CD4-positive, alpha-beta T cell (primary cell): ENCODE data around the gene HEATR9. TPM values are rescaled to one million over a fixed set of nuclear protein-coding genes. Genes with fewer than 3 reads are reported as not detected.
A peak's percentile ranks its signal among the peaks of the same experiment; 100 is the strongest.

Source experiments
- ATAC-seq: fragments of 200-7000 bp; cut with Tn5 transposase; one replicate; pipeline ENCODE4 v1.10.0; 2022; ENCODE audit warnings: mild to moderate bottlenecking; ENCODE audit not compliant: poor library complexity
- CTCF ChIA-PET: fragments of 350-600 bp; sonication (Branson Sonifier 250); formaldehyde crosslinking; loops from one replicate; lab custom pipeline; 2021; ENCODE audit warnings: antibody characterized with exemption, inconsistent platforms; lab: Charles Lee
- POLR2A ChIA-PET: fragments of 350-600 bp; sonication (Branson Sonifier 250); formaldehyde crosslinking; loops from one replicate; lab custom pipeline; 2021; ENCODE audit warnings: antibody characterized with exemption, inconsistent platforms; lab: Charles Lee
- DNase-seq, 14 experiments: peaks; one replicate each; pipeline ENCODE4 v3.0.0-alpha.2; 2013 to 2020; ENCODE audit warnings: mixed read lengths in 2 of 14
- H3K27ac ChIP-seq, 2 donors: one replicate each; pipeline versions ENCODE4 v1.5.1 to v1.7.0; 2013; ENCODE audit warnings: low read length in 2 of 2, low read depth in 1 of 2, mild to moderate bottlenecking in 1 of 2
- H3K27me3 ChIP-seq, 2 experiments: 1 replicate in 1 of 2; 2 replicates in 1 of 2; pipeline versions ENCODE4 v1.6.1 to v1.7.0; 2013; ENCODE audit warnings: low read length in 2 of 2, control low read depth in 1 of 2, mild to moderate bottlenecking in 1 of 2, moderate library complexity in 1 of 2; ENCODE audit not compliant: insufficient read depth in 2 of 2, control insufficient read depth in 1 of 2
- H3K36me3 ChIP-seq: one replicate; pipeline ENCODE4 v1.6.1; 2013; ENCODE audit warnings: low read length, control low read depth; ENCODE audit not compliant: insufficient read depth
- H3K4me1 ChIP-seq: one replicate; pipeline ENCODE4 v1.6.1; 2013; ENCODE audit warnings: low read length, control low read depth; ENCODE audit not compliant: insufficient read depth
- H3K4me3 ChIP-seq: one replicate; pipeline ENCODE4 v1.5.1; 2013; ENCODE audit warnings: mild to moderate bottlenecking, low read length, moderate library complexity
- H3K9me3 ChIP-seq, 2 experiments: 1 replicate in 1 of 2; 2 replicates in 1 of 2; pipeline versions ENCODE4 v1.6.1 to v1.7.0; 2013; ENCODE audit warnings: low read length in 2 of 2, mild to moderate bottlenecking in 2 of 2, control low read depth in 1 of 2, moderate library complexity in 1 of 2; ENCODE audit not compliant: control insufficient read depth in 1 of 2, insufficient read depth in 1 of 2
- H3K27ac Mint-ChIP-seq: one replicate; pipeline ENCODE4 v1.8.0; 2020; ENCODE audit warnings: mixed read lengths
- H3K27me3 Mint-ChIP-seq: one replicate; pipeline ENCODE4 v1.8.0; 2021; ENCODE audit warnings: mixed read lengths
- H3K36me3 Mint-ChIP-seq: one replicate; pipeline ENCODE4 v1.8.0; 2021; ENCODE audit warnings: low read depth, mixed read lengths
- H3K4me1 Mint-ChIP-seq: one replicate; pipeline ENCODE4 v1.8.0; 2021; ENCODE audit warnings: low read depth, mixed read lengths
- H3K4me3 Mint-ChIP-seq: one replicate; pipeline ENCODE4 v1.8.0; 2020; ENCODE audit warnings: mild to moderate bottlenecking, mixed read lengths
- H3K9me3 Mint-ChIP-seq: one replicate; pipeline ENCODE4 v1.8.0; 2020; ENCODE audit warnings: mixed read lengths
- intact Hi-C, 2 experiments: fragments of 100-400 bp; cut with DNase I in 1 of 2; cut with micrococcal nuclease in 1 of 2; formaldehyde crosslinking; loops; one replicate each; pipeline versions ENCODE4 v1.15.1 to v1.9.0; 2023 to 2025; cut with DNase I, micrococcal nuclease
- total RNA-seq, 174 experiments: library from RNA in 2 of 174; stranded (reverse) in 2 of 174; gene quantifications; one replicate each; pipeline ENCODE4 v1.2.3 and lab custom pipeline; 2021 to 2026
- TF ChIP-seq, protein P1 (sequence below): fragments of 200-600 bp; IDR thresholded peaks from one replicate; pipeline ENCODE4 v1.8.0; 2022; ENCODE audit warnings: antibody characterized with exemption, mild to moderate bottlenecking

HEATR9 gene
- total RNA-seq, 2 experiments from 2014 or later: 0.47 to 0.61 TPM

DNA sequence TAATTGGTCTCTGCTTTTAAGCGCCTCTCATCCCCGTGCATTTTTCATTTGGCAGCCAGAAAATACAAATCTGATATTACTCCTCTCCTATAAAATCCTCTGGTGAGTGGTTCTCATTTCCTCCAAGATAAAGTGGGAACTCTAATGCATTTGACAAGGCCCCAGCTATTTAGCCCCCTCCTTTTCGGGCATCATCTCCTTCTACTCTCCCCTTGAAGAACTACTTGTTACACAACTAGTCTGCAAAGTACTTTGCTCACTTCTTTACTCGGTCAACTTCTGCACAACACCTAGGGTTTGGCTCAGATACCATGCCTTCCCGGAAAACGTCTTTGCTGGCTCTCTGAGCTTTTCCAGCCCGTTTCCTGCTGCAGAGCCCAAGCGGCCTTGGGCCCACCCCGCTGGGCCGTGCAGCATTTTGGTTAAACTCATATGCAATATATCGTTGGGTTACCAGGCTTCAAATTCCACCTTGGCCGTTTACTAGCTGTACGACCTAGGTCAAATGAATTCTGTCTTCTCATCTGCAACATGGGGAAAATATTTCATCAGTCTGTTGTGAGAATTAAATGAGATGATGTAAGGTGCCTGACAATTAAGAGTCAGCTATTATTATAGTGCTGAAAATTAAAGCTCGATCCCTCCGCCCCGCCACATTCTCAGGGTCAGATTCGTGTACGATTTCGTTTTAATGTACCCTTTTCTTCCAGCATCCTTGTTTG is 60.3 kb downstream of the HEATR9 start:
- Histone ChIP-seq H3K36me3 (no peaks in the 10 kb centered on the region), H3K9me3 (no peaks in the 10 kb centered on the region), H3K4me3 (peak overlapping the region; percentile 94), H3K4me1 (peaks cover 38% of the 10 kb centered on the region), H3K27ac (peak overlapping the region; percentile 81 to 86), H3K27me3 (no peaks in the 10 kb centered on the region)
- CTCF ChIA-PET: interaction anchor here (0.6 to 7.6 kb wide), 13 partner anchors 7 to 675 kb away, joined by 3 to 156 read pairs (median 5); partner anchors contain the start of gene MMP28
- Mint-ChIP-seq H3K27ac (peak overlapping the region; percentile 91), H3K9me3 (no peaks in the 10 kb centered on the region), H3K27me3 (no peaks in the 10 kb centered on the region), H3K4me1 (peaks cover 58% of the 10 kb centered on the region), H3K36me3 (peaks cover 17% of the 10 kb centered on the region), H3K4me3 (peak overlapping the region; percentile 91)
- intact Hi-C loops: loop anchor here (2.0 to 10.0 kb wide), 5 partner anchors 194 to 646 kb away; partner anchors contain the start of gene AP2B1 (in 1 of the 2)
- POLR2A ChIA-PET: interaction anchor here (0.6 to 4.8 kb wide), 35 partner anchors 8 to 828 kb away, joined by 3 to 142 read pairs (median 5); partner anchors contain the start of genes GGNBP2, MMP28, NLE1 and PEX12
- DNase-seq: peak in 1 of 14 experiments; percentile 40
- TF ChIP-seq, protein P1, sequence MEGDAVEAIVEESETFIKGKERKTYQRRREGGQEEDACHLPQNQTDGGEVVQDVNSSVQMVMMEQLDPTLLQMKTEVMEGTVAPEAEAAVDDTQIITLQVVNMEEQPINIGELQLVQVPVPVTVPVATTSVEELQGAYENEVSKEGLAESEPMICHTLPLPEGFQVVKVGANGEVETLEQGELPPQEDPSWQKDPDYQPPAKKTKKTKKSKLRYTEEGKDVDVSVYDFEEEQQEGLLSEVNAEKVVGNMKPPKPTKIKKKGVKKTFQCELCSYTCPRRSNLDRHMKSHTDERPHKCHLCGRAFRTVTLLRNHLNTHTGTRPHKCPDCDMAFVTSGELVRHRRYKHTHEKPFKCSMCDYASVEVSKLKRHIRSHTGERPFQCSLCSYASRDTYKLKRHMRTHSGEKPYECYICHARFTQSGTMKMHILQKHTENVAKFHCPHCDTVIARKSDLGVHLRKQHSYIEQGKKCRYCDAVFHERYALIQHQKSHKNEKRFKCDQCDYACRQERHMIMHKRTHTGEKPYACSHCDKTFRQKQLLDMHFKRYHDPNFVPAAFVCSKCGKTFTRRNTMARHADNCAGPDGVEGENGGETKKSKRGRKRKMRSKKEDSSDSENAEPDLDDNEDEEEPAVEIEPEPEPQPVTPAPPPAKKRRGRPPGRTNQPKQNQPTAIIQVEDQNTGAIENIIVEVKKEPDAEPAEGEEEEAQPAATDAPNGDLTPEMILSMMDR: no peak
- ATAC-seq: no peak

DNA sequence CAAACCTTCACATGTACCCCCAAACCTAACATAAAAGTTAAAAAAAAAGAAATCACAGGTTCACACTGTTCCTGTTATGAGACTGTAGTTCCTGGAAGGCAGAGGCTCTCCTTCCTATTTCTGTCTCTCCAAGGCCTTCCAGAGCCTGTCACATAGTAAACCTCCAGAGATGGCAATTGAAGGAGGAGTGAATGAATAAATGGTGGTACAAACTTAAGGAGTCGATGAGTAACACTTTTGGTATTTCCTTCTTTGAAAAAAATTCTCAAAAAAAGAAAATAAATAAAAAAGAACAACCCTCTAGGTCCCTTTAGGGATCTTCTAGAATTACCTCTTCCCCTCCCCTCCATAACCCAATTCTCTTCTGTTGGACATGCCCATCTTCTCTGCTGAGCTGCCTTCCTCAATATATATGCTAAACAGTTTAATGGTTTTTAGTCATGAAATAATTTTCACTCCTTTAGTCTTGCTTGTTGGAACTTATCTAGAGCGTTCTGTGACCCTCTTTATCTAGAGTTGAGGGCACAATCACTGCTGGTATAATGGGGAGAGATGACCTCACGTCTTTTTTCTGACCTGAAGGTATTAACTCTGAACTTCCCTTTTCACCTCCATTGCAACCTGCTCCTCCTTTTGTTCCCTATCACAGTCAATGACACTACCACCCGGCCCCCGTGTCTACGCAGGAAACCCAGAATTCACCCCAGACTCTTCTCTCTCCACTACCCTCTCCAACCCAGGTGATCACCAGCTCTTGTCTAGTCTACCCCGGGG is 61.1 kb downstream of the HEATR9 start:
- H3K9me3 Mint-ChIP-seq: no peaks in the 10 kb centered on the region
- H3K4me1 Mint-ChIP-seq: peaks cover 61% of the 10 kb centered on the region
- ChIA-PET POLR2A (interaction anchor here (1.5 to 4.8 kb wide), 6 partner anchors 7 to 738 kb away, joined by 3 to 142 read pairs (median 8); partner anchors contain the start of genes MMP28, SLFN11 and SLFN5), CTCF (interaction anchor here (1.2 to 7.6 kb wide), 4 partner anchors 8 to 60 kb away, joined by 3 to 156 read pairs (median 6); no protein-coding TSS in a partner anchor)
- TF ChIP-seq, protein P1: no peak
- peak overlapping the region; percentile 91 for H3K4me3 Mint-ChIP-seq
- no peaks in the 10 kb centered on the region for H3K36me3 ChIP-seq
- no peak overlapping the region for H3K27ac ChIP-seq
- intact Hi-C loops: loop anchor here (2.0 to 10.0 kb wide), 5 partner anchors 193 to 645 kb away; partner anchors contain the start of gene AP2B1 (in 1 of the 2)
- H3K36me3 Mint-ChIP-seq: peaks cover 16% of the 10 kb centered on the region
- no peak for ATAC-seq
- no peak for DNase-seq
- H3K27ac Mint-ChIP-seq: peak overlapping the region; percentile 91
- no peak overlapping the region for H3K4me3 ChIP-seq
- H3K9me3 ChIP-seq: no peaks in the 10 kb centered on the region
- no peaks in the 10 kb centered on the region for H3K27me3 Mint-ChIP-seq
- H3K27me3 ChIP-seq: no peaks in the 10 kb centered on the region
- peaks cover 30% of the 10 kb centered on the region for H3K4me1 ChIP-seq

Other genes with a start within 250 kb of the HEATR9 start
- gene RASL10B, start 137.3 kb downstream of the HEATR9 start, total RNA-seq: under 1 TPM; 0.22 to 0.47 TPM
- gene GAS2L2, start 115.7 kb downstream of the HEATR9 start, total RNA-seq: under 1 TPM; 0.19 to 0.22 TPM
- not detected for gene C17orf50, start 108.0 kb downstream of the HEATR9 start, total RNA-seq
- gene MMP28, start 73.2 kb downstream of the HEATR9 start, total RNA-seq: 1 to 10 TPM; 6.7 to 9.9 TPM
- 100 to 1,000 TPM; 114 to 119 TPM for gene TAF15, start 59.4 kb downstream of the HEATR9 start, total RNA-seq
- 10 to 100 TPM; 35.6 to 40.1 TPM for gene CCL5, start 11.5 kb upstream of the HEATR9 start, total RNA-seq
- not detected for gene RDM1, start 61.9 kb upstream of the HEATR9 start, total RNA-seq
- gene LYZL6, start 74.8 kb upstream of the HEATR9 start, total RNA-seq: not detected
- not detected for gene CCL16, start 112.6 kb upstream of the HEATR9 start, total RNA-seq
- not detected for gene CCL14, start 117.8 kb upstream of the HEATR9 start, total RNA-seq
- gene CCL15, start 132.7 kb upstream of the HEATR9 start, total RNA-seq: not detected
- not detected for gene CCL23, start 149.1 kb upstream of the HEATR9 start, total RNA-seq
- gene CCL18, start 195.4 kb upstream of the HEATR9 start, total RNA-seq: not detected
- gene CCL3, start 221.3 kb upstream of the HEATR9 start, total RNA-seq: 1 to 10 TPM in 1 of 2 experiments, under 1 TPM in 1; 0.78 to 1.0 TPM
- 1 to 10 TPM; 1.5 to 2.1 TPM for gene CCL4, start 234.9 kb upstream of the HEATR9 start, total RNA-seq